Esophagus mucosa (tissue), 1 donor: ENCODE measurements around the gene OPN3. TPM values are rescaled to one million over a fixed set of nuclear protein-coding genes. Genes with fewer than 3 reads are reported as not detected.
A peak's percentile ranks its signal among the peaks of the same experiment; 100 is the strongest.

Experiments used
- ATAC-seq: fragments of 200-7000 bp; cut with Tn5 transposase; one replicate; pipeline ENCODE4 v1.9.1; 2020
- total RNA-seq: library from RNA; stranded (reverse); gene quantifications from one replicate; pipeline ENCODE4 v1.2.4, GENCODE V29; 2023
- donor health status: DM: yes; HTN: yes; CAD: no.

Gene OPN3
- total RNA-seq, 1 donor from 2014 or later = 11.0 TPM

GRCh38 chr1:241644259-241644658 lies 4.1 kb upstream of the OPN3 start:
- no peak for ATAC-seq

GRCh38 chr1:241642593-241642944 lies 2.4 kb upstream of the OPN3 start:
- no peak for ATAC-seq

- no peak for ATAC-seq
These were observed 1.8 kb upstream of the OPN3 start for GRCh38 chr1:241641773-241642592.

DNA sequence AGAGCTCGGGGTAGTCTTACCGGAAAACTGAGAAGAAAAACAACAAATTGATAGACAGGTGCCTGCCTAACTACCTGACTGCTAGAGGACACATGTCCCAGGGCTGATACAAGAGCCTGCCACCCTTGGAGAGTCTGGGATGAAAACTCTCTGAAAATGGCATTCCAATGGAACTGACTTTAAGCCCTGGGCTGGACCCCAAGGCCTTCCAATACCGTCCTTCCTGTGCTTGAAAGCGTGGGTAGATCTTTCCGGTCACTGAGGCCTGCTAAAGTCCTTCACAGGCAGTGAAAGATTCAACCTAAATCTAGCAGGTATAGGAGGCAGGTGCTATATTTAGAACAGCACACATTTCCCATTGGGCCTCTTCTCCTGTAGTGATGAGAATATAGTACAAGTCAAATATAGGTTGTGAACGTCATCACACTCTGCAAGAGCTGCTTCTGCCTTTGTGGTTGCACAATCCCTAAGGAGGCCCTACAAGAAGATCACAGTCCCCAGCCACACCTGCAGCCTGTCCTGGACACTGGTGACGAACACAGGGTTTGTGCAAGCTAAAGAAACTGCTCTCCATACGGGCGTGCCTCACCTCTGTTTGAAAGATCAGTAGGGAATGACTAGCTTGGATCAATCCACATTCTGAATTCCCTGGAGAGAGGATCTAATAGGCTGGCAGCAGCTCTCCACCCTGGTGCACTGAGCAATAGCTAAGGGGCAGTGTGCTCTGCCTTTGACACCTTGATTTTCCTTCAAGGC lies 876 bp upstream of the OPN3 start:
- ATAC-seq = peak; percentile 77

DNA sequence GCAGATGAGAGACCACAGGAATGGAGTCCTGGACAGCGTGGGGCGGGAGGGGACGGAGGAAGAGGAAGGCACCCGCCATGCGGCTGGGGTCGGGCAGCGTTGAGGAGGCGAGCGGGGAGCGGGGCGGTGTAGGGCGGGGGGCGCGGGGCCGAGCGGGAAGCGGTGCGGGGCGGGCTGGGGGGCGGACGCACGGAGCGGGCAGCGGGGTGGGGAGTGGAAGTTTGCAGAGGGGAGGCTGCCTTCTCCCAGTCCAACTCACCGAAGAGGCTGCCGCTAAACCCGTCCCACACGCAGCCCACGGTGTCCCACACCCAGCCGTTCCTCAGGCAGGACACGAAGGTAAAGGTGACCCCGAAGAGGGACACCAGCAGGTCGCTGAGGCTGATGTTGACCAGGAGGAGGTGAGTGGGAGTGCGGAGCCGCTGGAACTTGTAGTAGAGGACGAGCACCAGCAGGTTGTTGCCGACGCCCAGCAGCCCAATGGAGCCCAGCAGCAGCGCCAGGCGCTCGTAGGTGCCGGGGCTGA lies 483 bp downstream of the OPN3 start:
- no peak for ATAC-seq

DNA sequence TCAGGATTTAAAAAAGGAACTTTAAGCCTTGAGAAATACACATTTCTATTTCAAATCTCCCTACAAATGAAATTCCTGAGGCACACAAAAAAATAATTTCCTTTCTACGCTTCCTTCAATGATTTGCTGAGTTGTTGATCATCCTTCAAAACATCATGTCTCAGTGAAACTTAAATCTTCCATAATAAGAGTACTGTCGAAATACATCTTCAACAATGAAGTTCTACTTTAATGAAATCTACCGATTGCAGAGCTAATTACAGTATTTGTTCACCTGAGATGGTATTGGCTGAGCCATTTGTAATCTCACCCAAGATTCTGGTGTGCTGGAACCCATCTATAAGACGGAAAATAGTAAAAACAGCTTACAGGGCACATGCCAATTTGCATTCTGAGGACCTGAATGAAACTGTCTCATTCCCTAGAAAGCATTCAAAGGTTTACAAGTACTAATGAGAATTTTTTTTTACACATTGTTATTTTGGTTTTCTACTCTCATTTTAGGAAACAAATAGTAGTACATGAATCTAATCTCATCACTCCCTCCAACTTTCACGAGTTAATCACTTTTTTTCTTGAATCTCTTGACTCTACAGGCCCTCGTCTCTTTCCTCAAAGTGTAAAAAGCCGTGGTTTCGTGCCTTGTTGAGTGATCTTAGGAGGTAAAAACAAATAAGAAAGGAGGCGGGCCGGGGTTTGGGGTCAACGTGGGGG lies 1.1 kb downstream of the OPN3 start:
- no peak for ATAC-seq

DNA sequence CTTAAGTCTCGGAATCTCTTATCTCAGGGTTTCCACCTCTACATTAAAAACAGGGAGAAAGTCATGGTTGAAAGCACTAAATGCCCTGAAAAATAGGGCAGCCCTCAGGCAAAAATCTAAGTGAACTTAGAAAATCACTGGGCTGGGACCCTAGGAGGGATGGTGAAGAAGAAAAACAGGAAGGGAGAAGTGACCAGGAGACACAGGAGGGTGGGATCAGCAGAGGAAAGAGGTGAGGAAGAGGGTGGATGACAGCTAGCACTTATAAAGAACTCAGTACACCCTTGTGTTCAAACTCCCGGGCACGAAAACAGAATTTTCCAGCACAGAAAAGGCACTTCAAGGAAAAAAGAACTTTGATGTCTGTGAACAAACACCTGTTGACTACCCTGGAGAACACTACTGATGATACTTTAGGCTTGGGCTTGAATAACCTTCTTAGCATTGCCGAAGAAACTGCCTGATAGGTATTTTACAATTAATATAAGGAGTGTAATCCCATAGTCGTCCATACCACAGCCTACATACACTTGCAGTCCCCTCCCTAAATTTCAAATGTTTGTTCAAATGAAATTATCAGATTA lies 2.0 kb downstream of the OPN3 start:
- ATAC-seq = no peak

DNA sequence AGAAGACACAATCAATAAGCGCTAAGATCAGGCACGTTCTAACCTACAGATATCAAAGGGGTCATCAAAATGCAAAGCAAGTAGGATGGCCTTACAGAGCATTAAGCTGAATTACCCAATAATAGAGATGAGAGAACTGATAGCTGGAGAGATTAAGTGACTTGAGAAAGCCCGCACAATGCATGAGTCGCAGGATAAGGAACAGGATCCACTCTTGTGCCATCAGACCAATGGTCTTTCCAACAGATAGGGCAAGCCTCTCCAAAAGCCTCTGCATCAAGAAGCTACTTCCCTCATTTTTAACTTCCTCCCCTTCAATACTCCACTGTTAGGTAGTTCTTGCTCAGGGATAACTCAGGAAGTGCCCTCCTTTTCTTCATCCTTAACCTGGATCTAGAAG lies 2.6 kb downstream of the OPN3 start:
- no peak for ATAC-seq

DNA sequence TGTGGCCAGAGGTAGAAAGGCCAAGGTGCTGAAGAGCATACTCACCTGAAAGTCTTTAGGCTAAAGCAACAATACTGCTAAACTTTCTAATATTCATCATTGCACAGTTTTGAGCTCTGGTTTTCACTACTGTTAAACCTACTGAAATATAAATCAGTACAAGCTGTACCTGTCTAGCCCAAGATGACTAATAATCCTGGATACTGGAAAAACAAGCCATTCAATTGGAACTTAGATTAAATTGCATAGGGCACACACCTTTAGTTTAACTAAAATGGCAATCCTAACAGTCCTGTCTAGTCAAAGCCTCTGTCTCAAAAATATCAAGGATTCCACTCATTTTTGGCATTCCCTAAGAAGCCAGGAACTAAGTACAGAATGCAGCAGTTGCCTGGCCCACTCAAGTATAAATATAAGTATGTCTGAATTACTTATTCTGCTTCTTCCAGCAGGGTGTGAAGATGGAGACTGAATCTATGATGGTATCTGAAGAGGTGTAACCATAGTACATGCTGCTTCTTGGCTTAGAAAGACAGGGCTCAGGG lies 3.1 kb downstream of the OPN3 start:
- ATAC-seq = peak; percentile 41

GRCh38 chr1:241636291-241636690 lies 3.9 kb downstream of the OPN3 start:
- ATAC-seq = no peak

GRCh38 chr1:241635556-241636152 lies 4.5 kb downstream of the OPN3 start:
- no peak for ATAC-seq

GRCh38 chr1:241632987-241633386 lies 7.2 kb downstream of the OPN3 start:
- ATAC-seq = no peak

GRCh38 chr1:241631674-241632073 lies 8.5 kb downstream of the OPN3 start:
- no peak for ATAC-seq

GRCh38 chr1:241630899-241631298 lies 9.3 kb downstream of the OPN3 start:
- no peak for ATAC-seq

GRCh38 chr1:241630476-241630875 lies 9.7 kb downstream of the OPN3 start:
- ATAC-seq = no peak

GRCh38 chr1:241630005-241630404 lies 10.2 kb downstream of the OPN3 start:
- no peak for ATAC-seq

- ATAC-seq = no peak
These were observed 12.5 kb downstream of the OPN3 start for GRCh38 chr1:241627453-241628259.

DNA sequence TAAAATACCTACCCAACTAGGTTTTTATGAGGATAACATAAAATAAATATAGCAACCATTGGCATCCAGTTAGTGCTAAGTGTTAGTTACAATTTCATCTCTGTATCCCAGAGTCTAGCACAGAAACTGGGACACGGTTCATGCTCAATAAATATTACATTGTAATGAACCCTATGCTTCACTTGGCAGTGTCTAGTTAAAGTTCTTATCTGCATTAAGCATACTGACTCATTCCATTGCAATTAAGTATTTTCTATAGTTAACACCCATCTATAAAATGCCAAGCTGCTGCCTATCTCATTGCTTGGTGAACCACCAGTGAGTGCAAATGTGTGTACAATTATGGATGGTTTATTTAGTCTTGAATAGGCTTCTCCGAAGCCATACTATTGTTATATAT lies 15.2 kb downstream of the OPN3 start:
- ATAC-seq = no peak

GRCh38 chr1:241622669-241623068 lies 17.5 kb downstream of the OPN3 start:
- ATAC-seq = no peak

- ATAC-seq = no peak
These were observed 22.7 kb downstream of the OPN3 start for GRCh38 chr1:241617426-241617825.
